Lower leg skin (tissue), 4 donors: Measurements from ENCODE around the gene DOCK7. TPM values are rescaled to one million over a fixed set of nuclear protein-coding genes. Genes with fewer than 3 reads are reported as not detected.

ENCODE experiments used
- DNase-seq, 2 donors: peaks; one replicate each; pipeline ENCODE4 v3.0.0-alpha.2; 2019; ENCODE audit warnings: low spot score in 2 of 2
- H3K4me3 ChIP-seq: fragments of 200-600 bp; sonication (generic); 2 replicates; pipeline ENCODE4 v1.5.1; 2017; ENCODE audit warnings: mild to moderate bottlenecking, low read depth; ENCODE audit not compliant: poor library complexity, severe bottlenecking
- CTCF ChIP-seq, 3 donors: fragments of 450-650 bp; IDR thresholded peaks; one replicate each; pipeline ENCODE4 v1.5.1; 2016; ENCODE audit warnings: antibody characterized with exemption in 3 of 3, mild to moderate bottlenecking in 3 of 3, moderate library complexity in 2 of 3
- POLR2A ChIP-seq, 2 donors: fragments of 450-650 bp; IDR thresholded peaks; one replicate each; pipeline ENCODE4 v1.6.1; 2016 to 2017; ENCODE audit warnings: antibody characterized with exemption in 2 of 2, mild to moderate bottlenecking in 1 of 2, moderate library complexity in 1 of 2
- WGBS, 2 donors: methylation state at CpG; one replicate each; pipeline ENCODE4 v1.1.5; 2018; 5-methylcytosine and 5-hydroxymethylcytosine counted together
- intact Hi-C: fragments of 100-400 bp; cut with DNase I; formaldehyde crosslinking; loops from one replicate; pipeline ENCODE4 v1.15.0; 2023; ENCODE audit warnings: low total_unique reads
- total RNA-seq, 4 donors: library from RNA; depleted of rRNA; stranded (reverse); fragments of >200 nt; gene quantifications; one replicate each; pipeline ENCODE4 v1.1.0, GENCODE V29; 2016

Gene DOCK7
- total RNA-seq, 4 donors from 2014 or later, result 27.0 to 67.5 (median 29.4) TPM

GRCh38 chr1:62426794-62427193 lies 261.4 kb downstream of the DOCK7 start:
- no peak for DNase-seq
- WGBS, 2 donors, result 83 to 88% methylated on average over 1 of the region's 1 CpG
- H3K4me3 ChIP-seq, result no peak overlapping the region
- intact Hi-C loops, result no loop called here
- no peak for TF ChIP-seq POLR2A (IDR thresholded peaks at IDR 0.05)
- TF ChIP-seq CTCF (IDR thresholded peaks at IDR 0.05), result no peak

- intact Hi-C loops, result no loop called here
- H3K4me3 ChIP-seq, result no peak overlapping the region
- DNase-seq, result no peak
- TF ChIP-seq POLR2A (IDR thresholded peaks at IDR 0.05) (no peak), CTCF (IDR thresholded peaks at IDR 0.05) (no peak)
- WGBS, 2 donors, result 36 to 39% methylated on average over 3 of the region's 3 CpGs
Observed at GRCh38 chr1:62426237-62426636, 261.9 kb downstream of the DOCK7 start.

GRCh38 chr1:62425041-62425440 lies 263.1 kb downstream of the DOCK7 start:
- no peak overlapping the region for H3K4me3 ChIP-seq
- no peak for DNase-seq
- 78 to 80% methylated on average over 5 of the region's 5 CpGs for WGBS, 2 donors
- intact Hi-C loops, result no loop called here
- TF ChIP-seq POLR2A (IDR thresholded peaks at IDR 0.05), result no peak
- TF ChIP-seq CTCF (IDR thresholded peaks at IDR 0.05), result no peak

- H3K4me3 ChIP-seq, result no peak overlapping the region
- intact Hi-C loops, result no loop called here
- TF ChIP-seq CTCF (IDR thresholded peaks at IDR 0.05) (no peak), POLR2A (IDR thresholded peaks at IDR 0.05) (no peak)
- DNase-seq, result no peak
- WGBS, 2 donors, result 39 to 46% methylated on average over 4 of the region's 4 CpGs
Observed at GRCh38 chr1:62424411-62424810, 263.8 kb downstream of the DOCK7 start.

- TF ChIP-seq POLR2A (IDR thresholded peaks at IDR 0.05), result no peak
- no peak for TF ChIP-seq CTCF (IDR thresholded peaks at IDR 0.05)
- intact Hi-C loops, result no loop called here
- H3K4me3 ChIP-seq, result no peak overlapping the region
- DNase-seq, result no peak
- WGBS, 2 donors, result 92% methylated on average over 14 of the region's 14 CpGs
Observed at GRCh38 chr1:62423580-62424242, 264.5 kb downstream of the DOCK7 start.

GRCh38 chr1:62420214-62420613 lies 268.0 kb downstream of the DOCK7 start:
- no peak overlapping the region for H3K4me3 ChIP-seq
- intact Hi-C loops, result no loop called here
- TF ChIP-seq POLR2A (IDR thresholded peaks at IDR 0.05) (no peak), CTCF (IDR thresholded peaks at IDR 0.05) (no peak)
- 88 to 90% methylated on average over 1 of the region's 1 CpG for WGBS, 2 donors
- DNase-seq, result no peak
